HG02884 (cell line): ENCODE data around the gene CEP162.
"Not testable (repeated sequence)": the region's sequence is repeated elsewhere in the genome, so short reads cannot be mapped to it uniquely, and the experiment has no call there.

Experiments
- ATAC-seq: cut with Tn5 transposase; IDR thresholded peaks from one replicate; pipeline ENCODE4 v1.9.1; 2021; ENCODE audit warnings: mild to moderate bottlenecking, moderate library complexity; ENCODE audit not compliant: unreplicated experiment

The CEP162 gene

GRCh38 chr6:84227044-84227433 is 404 bp downstream of the CEP162 start:
- peak; percentile 3 for ATAC-seq

- no peak for ATAC-seq
These were observed 3.2 kb downstream of the CEP162 start for GRCh38 chr6:84224251-84224650.

GRCh38 chr6:84223608-84224007 is 3.8 kb downstream of the CEP162 start:
- not testable (repeated sequence) for ATAC-seq

GRCh38 chr6:84222426-84222825 is 5.0 kb downstream of the CEP162 start:
- peak; percentile 35 for ATAC-seq

GRCh38 chr6:84220809-84221409 is 6.5 kb downstream of the CEP162 start:
- no peak for ATAC-seq

- ATAC-seq = no peak
These were observed 9.4 kb downstream of the CEP162 start for GRCh38 chr6:84218091-84218490.

GRCh38 chr6:84213217-84213616 is 14.2 kb downstream of the CEP162 start:
- ATAC-seq = no peak

- no peak for ATAC-seq
These were observed 23.4 kb downstream of the CEP162 start for GRCh38 chr6:84204011-84204410.

- not testable (repeated sequence) for ATAC-seq
These were observed 27.5 kb downstream of the CEP162 start for GRCh38 chr6:84199987-84200386.

- no peak for ATAC-seq
These were observed 29.7 kb downstream of the CEP162 start for GRCh38 chr6:84197708-84198107.

GRCh38 chr6:84193114-84193708 is 34.2 kb downstream of the CEP162 start:
- ATAC-seq = no peak

- no peak for ATAC-seq
These were observed 35.6 kb downstream of the CEP162 start for GRCh38 chr6:84191802-84192201.

- not testable (repeated sequence) for ATAC-seq
These were observed 38.1 kb downstream of the CEP162 start for GRCh38 chr6:84189356-84189755.

GRCh38 chr6:84183430-84183829 is 44.0 kb downstream of the CEP162 start:
- no peak for ATAC-seq

- no peak for ATAC-seq
These were observed 45.4 kb downstream of the CEP162 start for GRCh38 chr6:84182001-84182400.

- no peak for ATAC-seq
These were observed 50.2 kb downstream of the CEP162 start for GRCh38 chr6:84177241-84177640.

- no peak for ATAC-seq
These were observed 54.9 kb downstream of the CEP162 start for GRCh38 chr6:84172574-84172973.

GRCh38 chr6:84172080-84172479 is 55.4 kb downstream of the CEP162 start:
- ATAC-seq = no peak

- no peak for ATAC-seq
These were observed 60.0 kb downstream of the CEP162 start for GRCh38 chr6:84167457-84167856.

- ATAC-seq = no peak
These were observed 61.0 kb downstream of the CEP162 start for GRCh38 chr6:84166395-84166794.

- ATAC-seq = not testable (repeated sequence)
These were observed 63.1 kb downstream of the CEP162 start for GRCh38 chr6:84164328-84164727.

- no peak for ATAC-seq
These were observed 66.3 kb downstream of the CEP162 start for GRCh38 chr6:84161190-84161589.

- ATAC-seq = no peak
These were observed 71.1 kb downstream of the CEP162 start for GRCh38 chr6:84156306-84156705.
